MM.1S (cell line): ENCODE measurements around the gene ALG9.

Experiments used
- DNase-seq: peaks from one replicate; pipeline ENCODE4 v3.0.0-alpha.2; 2015
- H2AFZ ChIP-seq: fragments of 300-600 bp; sonication (generic); 2 replicates; pipeline ENCODE4 v1.6.0; 2016; ENCODE audit warnings: antibody characterized with exemption, low read length
- H3F3A ChIP-seq: fragments of 300-600 bp; sonication (generic); 2 replicates; pipeline ENCODE4 v1.6.1; 2016; ENCODE audit warnings: mild to moderate bottlenecking, antibody characterized with exemption, low read length, moderate library complexity, mixed read lengths; ENCODE audit not compliant: insufficient read depth
- H3K27ac ChIP-seq: fragments of 300-600 bp; sonication (generic); 2 replicates; pipeline ENCODE4 v1.5.1; 2016; ENCODE audit warnings: mild to moderate bottlenecking, low read length
- H3K27me3 ChIP-seq: fragments of 300-600 bp; sonication (generic); replicated peaks from 2 replicates; pipeline ENCODE4 v1.6.0; 2016; ENCODE audit warnings: low read length; ENCODE audit not compliant: insufficient read depth
- H3K36me3 ChIP-seq: fragments of 300-600 bp; sonication (generic); replicated peaks from 2 replicates; pipeline ENCODE4 v1.6.1; 2016; ENCODE audit warnings: mild to moderate bottlenecking, low read length, mixed read lengths; ENCODE audit not compliant: insufficient read depth
- H3K4me1 ChIP-seq: fragments of 300-600 bp; sonication (generic); 2 replicates; pipeline ENCODE4 v1.6.1; 2016; ENCODE audit warnings: low read length, mixed read lengths
- H3K4me2 ChIP-seq: fragments of 300-600 bp; sonication (generic); 2 replicates; pipeline ENCODE4 v1.6.0; 2016; ENCODE audit warnings: low read depth, low read length
- H3K4me3 ChIP-seq: fragments of 300-600 bp; sonication (generic); 2 replicates; pipeline ENCODE4 v1.5.1; 2016; ENCODE audit warnings: low read length, mixed read lengths
- H3K79me2 ChIP-seq: fragments of 300-600 bp; sonication (generic); 2 replicates; pipeline ENCODE4 v1.6.1; 2016; ENCODE audit warnings: mixed run types, low read length, mixed read lengths
- H3K9ac ChIP-seq: fragments of 300-600 bp; sonication (generic); 2 replicates; pipeline ENCODE4 v1.6.1; 2016; ENCODE audit warnings: low read length, mixed read lengths
- H3K9me2 ChIP-seq: fragments of 300-600 bp; sonication (generic); replicated peaks from 2 replicates; pipeline ENCODE4 v1.6.1; 2016; ENCODE audit warnings: mild to moderate bottlenecking, low read length, mixed read lengths; ENCODE audit not compliant: insufficient read depth
- H3K9me3 ChIP-seq: fragments of 300-600 bp; sonication (generic); replicated peaks from 2 replicates; pipeline ENCODE4 v1.6.1; 2016; ENCODE audit warnings: mild to moderate bottlenecking, low read length, mixed read lengths; ENCODE audit not compliant: insufficient read depth
- H4K20me1 ChIP-seq: fragments of 300-600 bp; sonication (generic); 2 replicates; pipeline ENCODE4 v1.6.1; 2016; ENCODE audit warnings: mild to moderate bottlenecking, low read length, moderate library complexity, mixed read lengths; ENCODE audit not compliant: insufficient read depth
- EZH2 ChIP-seq: fragments of 300-600 bp; sonication (generic); optimal IDR thresholded peaks from 2 replicates; pipeline ENCODE3; 2017; ENCODE audit warnings: low read depth, mild to moderate bottlenecking, antibody characterized with exemption, low read length, mixed read lengths
- EZH2phosphoT487 ChIP-seq: fragments of 300-600 bp; sonication (generic); IDR thresholded peaks from 2 replicates; pipeline ENCODE4 v1.6.1; 2018; ENCODE audit warnings: antibody characterized with exemption, low read length
- TF ChIP-seq, protein P1 (sequence below): fragments of 300-600 bp; sonication (generic); IDR thresholded peaks from 2 replicates; pipeline ENCODE4 v1.5.1; 2016; ENCODE audit warnings: antibody characterized with exemption, low read length, mixed read lengths

Gene ALG9

DNA sequence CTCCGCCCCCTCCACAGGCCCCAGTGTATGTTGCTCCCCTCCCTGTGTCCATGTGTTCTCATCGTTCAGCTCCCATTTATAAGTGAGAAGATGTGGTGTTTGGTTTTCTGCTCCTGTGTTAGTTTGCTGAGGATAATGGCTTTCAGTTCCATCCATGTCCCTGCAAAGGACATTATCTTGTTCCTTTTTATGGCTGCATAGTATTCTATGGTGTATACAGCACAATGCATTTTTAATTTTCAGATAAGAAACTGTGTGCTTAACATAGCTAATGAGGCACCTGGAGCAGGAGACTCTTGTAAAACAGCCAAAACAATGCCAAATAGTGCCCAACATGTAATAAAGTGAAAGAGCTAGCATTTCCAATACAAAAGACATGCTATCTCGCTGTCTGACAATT, 21.8 kb downstream of the ALG9 start:
- Histone ChIP-seq H3K27me3 (no peaks in the 10 kb centered on the region), H3K79me2 (no peaks in the 10 kb centered on the region), H3K9me3 (no peaks in the 10 kb centered on the region), H3K27ac (no peak overlapping the region), H2AFZ (no peak overlapping the region), H3K9me2 (no peaks in the 10 kb centered on the region), H4K20me1 (no peaks in the 10 kb centered on the region), H3K4me2 (no peak overlapping the region), H3K4me3 (no peak overlapping the region), H3K4me1 (no peaks in the 10 kb centered on the region), H3K9ac (no peak overlapping the region), H3F3A (no peaks in the 10 kb centered on the region), H3K36me3 (no peaks in the 10 kb centered on the region; the same call in 1 of the 2 replicates)
- DNase-seq = no peak
- TF ChIP-seq EZH2phosphoT487 = no peak
- TF ChIP-seq, protein P1, sequence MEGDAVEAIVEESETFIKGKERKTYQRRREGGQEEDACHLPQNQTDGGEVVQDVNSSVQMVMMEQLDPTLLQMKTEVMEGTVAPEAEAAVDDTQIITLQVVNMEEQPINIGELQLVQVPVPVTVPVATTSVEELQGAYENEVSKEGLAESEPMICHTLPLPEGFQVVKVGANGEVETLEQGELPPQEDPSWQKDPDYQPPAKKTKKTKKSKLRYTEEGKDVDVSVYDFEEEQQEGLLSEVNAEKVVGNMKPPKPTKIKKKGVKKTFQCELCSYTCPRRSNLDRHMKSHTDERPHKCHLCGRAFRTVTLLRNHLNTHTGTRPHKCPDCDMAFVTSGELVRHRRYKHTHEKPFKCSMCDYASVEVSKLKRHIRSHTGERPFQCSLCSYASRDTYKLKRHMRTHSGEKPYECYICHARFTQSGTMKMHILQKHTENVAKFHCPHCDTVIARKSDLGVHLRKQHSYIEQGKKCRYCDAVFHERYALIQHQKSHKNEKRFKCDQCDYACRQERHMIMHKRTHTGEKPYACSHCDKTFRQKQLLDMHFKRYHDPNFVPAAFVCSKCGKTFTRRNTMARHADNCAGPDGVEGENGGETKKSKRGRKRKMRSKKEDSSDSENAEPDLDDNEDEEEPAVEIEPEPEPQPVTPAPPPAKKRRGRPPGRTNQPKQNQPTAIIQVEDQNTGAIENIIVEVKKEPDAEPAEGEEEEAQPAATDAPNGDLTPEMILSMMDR = no peak

DNA sequence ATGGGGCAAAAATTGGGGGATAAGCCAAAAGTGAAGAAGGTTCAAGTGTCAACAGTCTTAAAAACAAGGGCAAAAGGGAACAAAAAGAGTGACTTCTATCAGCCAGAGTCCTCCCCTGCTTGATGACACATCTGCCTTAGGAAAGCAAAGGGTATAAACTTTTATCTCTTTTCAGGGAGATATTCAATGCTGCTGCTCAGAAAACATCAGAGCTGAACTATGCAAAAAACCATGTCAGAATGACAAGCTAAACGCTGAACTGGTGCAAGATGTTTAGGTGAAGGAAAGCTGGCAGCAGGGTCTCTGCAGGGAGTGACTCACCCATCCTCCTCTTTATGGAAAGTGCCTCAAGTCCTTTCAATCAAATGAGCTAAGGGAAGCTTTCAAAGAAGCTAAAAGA, 24.7 kb downstream of the ALG9 start:
- no peak overlapping the region for H3K27ac ChIP-seq
- no peaks in the 10 kb centered on the region for H4K20me1 ChIP-seq
- no peaks in the 10 kb centered on the region for H3K79me2 ChIP-seq
- H2AFZ ChIP-seq = no peak overlapping the region
- H3K27me3 ChIP-seq = no peaks in the 10 kb centered on the region
- no peak overlapping the region for H3K4me2 ChIP-seq
- H3K36me3 ChIP-seq = no peaks in the 10 kb centered on the region
- H3K9me3 ChIP-seq = no peaks in the 10 kb centered on the region
- H3K4me1 ChIP-seq = no peaks in the 10 kb centered on the region
- no peak for DNase-seq
- TF ChIP-seq, protein P1 = no peak
- no peak for TF ChIP-seq EZH2phosphoT487
- TF ChIP-seq EZH2 = no peak
- no peak overlapping the region for H3K4me3 ChIP-seq
- no peak overlapping the region for H3K9ac ChIP-seq
- no peaks in the 10 kb centered on the region for H3K9me2 ChIP-seq
- no peaks in the 10 kb centered on the region for H3F3A ChIP-seq

DNA sequence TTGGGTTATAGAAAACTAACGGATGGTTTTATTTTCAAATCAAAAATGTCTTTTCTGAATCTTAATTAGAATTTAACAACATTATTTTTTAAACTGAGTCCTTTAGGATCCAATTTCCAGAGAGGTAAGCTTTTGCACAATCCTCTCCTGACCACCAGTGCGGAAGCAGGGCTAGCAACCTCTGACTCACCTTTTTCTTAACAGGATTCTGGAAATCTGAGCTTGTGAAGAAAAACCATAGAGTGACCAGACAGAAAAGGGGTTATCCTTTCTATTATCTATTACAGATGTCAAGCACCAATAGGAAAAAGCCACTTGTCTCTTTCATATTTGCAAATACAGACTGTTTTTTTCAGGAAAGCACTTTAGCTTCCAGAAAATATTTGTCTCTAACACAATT, 25.3 kb downstream of the ALG9 start:
- H3K27me3 ChIP-seq = no peaks in the 10 kb centered on the region
- H3K4me3 ChIP-seq = no peak overlapping the region
- no peaks in the 10 kb centered on the region for H3K79me2 ChIP-seq
- H3K9me2 ChIP-seq = no peaks in the 10 kb centered on the region
- H3F3A ChIP-seq = no peaks in the 10 kb centered on the region
- TF ChIP-seq EZH2phosphoT487 (no peak), EZH2 (no peak)
- TF ChIP-seq, protein P1 = no peak
- H3K9ac ChIP-seq = no peak overlapping the region
- H3K4me1 ChIP-seq = no peaks in the 10 kb centered on the region
- H3K4me2 ChIP-seq = no peak overlapping the region
- no peak overlapping the region for H3K27ac ChIP-seq
- no peak for DNase-seq
- no peaks in the 10 kb centered on the region for H4K20me1 ChIP-seq
- no peak overlapping the region for H2AFZ ChIP-seq
- H3K9me3 ChIP-seq = no peaks in the 10 kb centered on the region
- H3K36me3 ChIP-seq = no peaks in the 10 kb centered on the region
